HuH-7 (cell line): ENCODE data around the gene CDRT15L2.
"Not testable (repeated sequence)": the region's sequence is repeated elsewhere in the genome, so short reads cannot be mapped to it uniquely, and the experiment has no call there.

ENCODE experiments used
- DNase-seq: peaks from one replicate; pipeline ENCODE4 v3.0.0; 2011; ENCODE audit warnings: low spot score

The CDRT15L2 gene

DNA sequence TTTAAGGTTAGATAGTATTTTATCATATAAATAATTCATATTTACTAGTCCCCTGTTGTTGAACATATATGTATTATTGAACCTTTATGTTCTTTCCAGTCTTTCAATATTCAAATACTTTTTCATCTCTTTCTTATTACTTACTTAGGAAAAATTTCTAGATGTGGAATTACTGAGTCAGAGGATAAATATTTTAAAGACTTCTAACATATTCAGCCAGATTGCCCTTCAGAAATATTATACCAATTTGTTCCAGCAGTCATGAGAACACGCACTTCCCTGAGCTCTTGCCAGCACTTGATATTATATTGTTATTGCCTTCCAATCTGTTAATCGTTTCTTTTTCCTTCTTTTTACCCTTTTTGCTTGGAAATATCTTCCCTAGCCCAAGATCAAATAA lies 4.5 kb upstream of the CDRT15L2 start:
- DNase-seq, result not testable (repeated sequence)

DNA sequence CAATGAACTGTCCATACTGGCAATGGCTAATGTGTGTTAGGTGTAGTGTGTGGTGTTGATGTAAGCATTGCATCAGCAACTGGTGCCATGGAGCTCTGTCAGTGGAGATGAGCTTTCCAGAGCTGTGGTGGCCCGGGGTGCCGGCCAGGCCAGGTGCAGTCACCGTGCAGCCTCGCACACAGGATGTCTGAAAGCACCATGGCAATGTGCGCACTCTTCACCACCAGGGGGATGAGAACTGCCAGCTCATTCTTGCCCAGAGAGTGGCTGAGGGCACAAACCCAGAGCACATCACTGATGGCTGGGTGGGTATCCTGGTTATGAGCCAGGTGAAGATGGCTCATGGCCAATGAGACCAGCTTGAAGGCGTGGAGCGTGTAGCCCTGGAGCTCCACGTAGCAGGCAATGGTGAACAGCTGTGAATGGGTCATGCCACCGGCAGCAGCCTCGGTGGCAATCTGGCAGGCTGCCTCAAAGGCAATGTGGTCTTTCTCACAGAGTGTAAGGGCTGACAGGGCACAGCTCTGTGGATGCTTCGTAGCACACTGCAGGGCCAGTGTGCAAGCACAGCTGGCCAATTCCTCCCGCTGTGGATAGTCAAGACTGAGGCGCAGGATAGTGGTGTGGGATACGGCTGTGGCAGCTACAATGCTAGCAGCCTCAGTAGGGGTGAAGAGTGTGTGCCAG lies 4.5 kb downstream of the CDRT15L2 start:
- DNase-seq, result not testable (repeated sequence)

- DNase-seq, result not testable (repeated sequence)
Measured at GRCh38 chr17:20588744-20589453, 9.4 kb downstream of the CDRT15L2 start.

DNA sequence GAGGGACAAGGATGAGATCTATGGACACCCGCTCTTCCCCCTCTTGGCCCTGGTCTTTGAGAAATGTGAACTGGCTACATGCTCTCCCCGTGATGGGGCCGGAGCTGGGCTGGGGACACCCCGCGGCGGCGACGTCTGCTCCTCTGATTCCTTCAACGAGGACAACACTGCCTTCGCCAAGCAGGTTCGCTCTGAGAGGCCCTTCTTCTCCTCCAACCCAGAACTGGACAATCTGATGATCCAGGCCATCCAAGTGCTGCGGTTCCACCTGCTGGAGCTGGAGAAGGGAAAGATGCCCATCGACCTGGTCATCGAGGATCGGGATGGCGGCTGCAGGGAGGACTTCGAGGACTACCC lies 9.9 kb downstream of the CDRT15L2 start:
- not testable (repeated sequence) for DNase-seq

DNA sequence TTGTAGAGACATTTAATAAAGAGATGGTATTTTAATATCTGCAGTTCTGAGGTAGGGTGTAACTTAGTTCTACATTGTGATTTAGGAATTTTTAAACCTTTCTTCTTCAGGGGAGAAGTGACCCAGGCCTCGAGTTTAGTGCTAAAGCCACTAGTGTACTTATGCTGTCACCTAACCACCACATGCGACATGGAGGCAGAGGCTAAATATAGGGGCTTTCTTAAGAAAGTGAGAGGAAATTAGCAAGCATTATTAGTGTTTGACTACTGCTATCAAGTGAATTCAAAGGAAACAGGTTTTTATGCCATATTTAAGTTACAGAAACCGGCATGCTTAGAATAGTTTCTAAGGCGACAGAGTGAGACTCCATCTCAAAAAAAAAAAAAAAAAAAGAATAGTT lies 11.5 kb downstream of the CDRT15L2 start:
- not testable (repeated sequence) for DNase-seq

- DNase-seq, result not testable (repeated sequence)
Measured at GRCh38 chr17:20605568-20605967, 26.0 kb downstream of the CDRT15L2 start.

- not testable (repeated sequence) for DNase-seq
Measured at GRCh38 chr17:20609490-20609889, 30.0 kb downstream of the CDRT15L2 start.

DNA sequence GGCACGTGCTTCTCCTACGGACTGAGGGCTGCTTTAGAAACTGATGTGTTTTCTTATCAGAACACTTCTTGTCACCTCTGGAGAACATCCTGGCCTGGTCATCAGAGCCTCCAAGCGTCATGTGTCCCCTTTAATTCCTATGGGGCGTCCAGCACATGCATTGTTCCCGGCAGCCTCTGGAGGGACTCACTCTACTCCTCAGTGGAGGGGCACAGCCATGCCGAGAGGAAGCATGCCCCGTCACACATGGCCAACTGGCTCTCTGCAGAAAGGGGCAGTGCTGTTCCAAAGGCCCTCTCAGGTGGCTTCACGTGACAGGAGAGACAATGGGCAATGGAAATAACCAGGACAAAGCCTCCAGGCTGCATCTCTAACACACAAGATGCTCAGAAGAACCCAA lies 31.8 kb downstream of the CDRT15L2 start:
- DNase-seq, result no peak

DNA sequence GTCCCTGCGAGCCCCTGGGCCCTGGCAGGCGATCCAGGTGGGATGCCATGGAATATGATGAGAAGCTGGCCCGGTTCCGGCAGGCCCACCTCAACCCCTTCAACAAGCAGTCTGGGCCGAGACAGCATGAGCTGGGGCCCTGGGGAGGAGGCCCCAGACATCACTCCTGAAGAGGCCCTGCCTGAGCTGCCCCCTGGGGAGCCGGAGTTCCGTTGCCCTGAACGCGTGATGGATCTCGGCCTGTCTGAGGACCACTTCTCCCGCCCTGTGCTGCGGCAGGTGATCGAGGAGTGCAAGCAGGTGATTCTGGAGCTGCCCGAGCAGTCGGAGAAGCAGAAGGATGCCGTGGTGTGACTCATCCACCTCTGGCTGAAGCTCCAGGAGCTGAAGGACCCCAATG lies 33.1 kb downstream of the CDRT15L2 start:
- DNase-seq, result no peak

DNA sequence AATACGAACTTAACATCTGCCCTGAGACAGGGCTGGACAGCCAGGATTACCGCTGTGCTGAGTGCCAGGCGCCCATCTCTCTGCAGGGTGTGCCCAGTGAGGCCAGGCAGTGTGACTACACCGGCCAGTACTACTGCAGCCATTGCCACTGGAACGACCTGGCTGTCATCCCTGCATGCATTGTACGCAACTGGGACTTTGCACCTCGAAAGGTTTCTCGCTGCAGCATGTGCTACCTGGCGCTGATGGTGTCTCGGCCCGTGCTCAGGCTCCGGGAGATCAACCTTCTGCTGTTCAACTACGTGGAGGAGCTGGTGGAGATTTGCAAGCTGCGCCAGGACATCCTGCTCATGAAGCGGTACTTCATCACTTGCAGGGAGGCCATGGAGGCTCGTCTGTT lies 33.7 kb downstream of the CDRT15L2 start:
- no peak for DNase-seq

DNA sequence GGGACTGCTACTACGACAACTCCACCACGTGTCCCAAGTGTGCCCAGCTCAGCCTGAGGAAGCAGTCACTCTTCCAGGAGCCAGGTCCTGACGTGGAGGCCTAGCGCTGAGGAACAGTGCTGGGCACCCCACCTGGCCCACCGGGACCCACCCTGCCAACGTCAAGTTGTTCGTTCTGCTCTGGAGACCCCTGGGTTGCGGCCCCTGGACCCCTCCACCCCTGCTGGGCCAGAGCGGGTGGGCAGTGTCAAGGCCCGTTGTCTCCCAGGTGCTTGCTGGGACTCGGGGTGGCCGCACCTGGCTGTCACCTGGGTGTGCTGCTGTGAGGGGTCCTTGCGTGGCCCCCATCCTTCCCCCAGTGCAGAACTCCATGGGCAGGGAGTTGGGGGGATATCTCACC lies 34.4 kb downstream of the CDRT15L2 start:
- DNase-seq, result no peak

- not testable (repeated sequence) for DNase-seq
Measured at GRCh38 chr17:20615461-20615860, 35.9 kb downstream of the CDRT15L2 start.
